ENCODE results near the gene ANKDD1A.

GRCh38 chr15:64909546-64909945 is 2.2 kb upstream of the ANKDD1A start:
- TF ChIP-seq CTCF (conservative IDR thresholded peaks at IDR 0.05; ENCODE audit: low read depth in 2 of 2) (no peak), EZH2phosphoT487 (IDR thresholded peaks at IDR 0.05; ENCODE audit: unreplicated experiment) (no peak)

Data from GM23338 (cell line).